ACHN (cell line): ENCODE results near the gene TOMM34.

Source experiments
- DNase-seq: peaks from one replicate; pipeline ENCODE4 v3.0.0-alpha.2; 2015
- in situ Hi-C: cut with HindIII; loops from 2 replicates; pipeline ENCODE4 v1.10.0; 2017; ENCODE audit warnings: low sequenced_read_pairs, low pct_ligation_motif_present, low pct_unique_long_range_greater_than_20kb

TOMM34 gene

DNA sequence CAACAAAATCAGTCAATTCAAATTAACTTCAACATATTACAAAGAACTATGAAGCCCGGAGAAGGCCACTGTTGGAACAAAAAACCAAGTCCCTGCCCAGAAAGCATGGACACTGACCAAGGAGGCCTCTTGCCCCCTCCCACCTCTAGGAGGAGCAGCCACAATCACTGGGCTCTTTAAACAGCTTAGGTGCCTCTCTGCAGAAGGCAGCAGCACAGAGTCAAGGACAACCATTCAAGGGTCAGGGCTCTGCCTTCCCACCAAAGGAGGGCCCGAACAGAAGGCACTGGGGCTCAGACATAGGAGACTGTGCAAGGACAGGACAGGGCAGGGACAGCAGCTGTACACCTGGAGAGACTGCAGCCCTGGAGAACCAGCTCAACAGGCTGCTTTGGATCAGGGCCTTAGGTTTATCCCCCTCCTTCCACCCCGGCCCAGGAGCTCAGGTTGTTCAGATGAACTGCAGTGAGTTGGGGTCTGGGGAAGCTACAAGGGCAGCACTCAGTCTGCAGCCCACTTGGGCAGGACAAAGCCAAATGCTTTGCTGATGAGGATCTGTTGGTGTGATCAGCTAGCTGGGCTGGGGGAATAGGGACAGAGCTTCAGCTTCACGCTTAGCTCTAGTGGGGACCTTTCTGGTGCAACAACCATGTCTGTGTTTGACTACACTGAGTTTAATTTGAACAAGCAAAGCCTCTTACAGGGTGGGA lies 17.8 kb downstream of the TOMM34 start:
- no peak for DNase-seq
- in situ Hi-C loops = no loop called here

DNA sequence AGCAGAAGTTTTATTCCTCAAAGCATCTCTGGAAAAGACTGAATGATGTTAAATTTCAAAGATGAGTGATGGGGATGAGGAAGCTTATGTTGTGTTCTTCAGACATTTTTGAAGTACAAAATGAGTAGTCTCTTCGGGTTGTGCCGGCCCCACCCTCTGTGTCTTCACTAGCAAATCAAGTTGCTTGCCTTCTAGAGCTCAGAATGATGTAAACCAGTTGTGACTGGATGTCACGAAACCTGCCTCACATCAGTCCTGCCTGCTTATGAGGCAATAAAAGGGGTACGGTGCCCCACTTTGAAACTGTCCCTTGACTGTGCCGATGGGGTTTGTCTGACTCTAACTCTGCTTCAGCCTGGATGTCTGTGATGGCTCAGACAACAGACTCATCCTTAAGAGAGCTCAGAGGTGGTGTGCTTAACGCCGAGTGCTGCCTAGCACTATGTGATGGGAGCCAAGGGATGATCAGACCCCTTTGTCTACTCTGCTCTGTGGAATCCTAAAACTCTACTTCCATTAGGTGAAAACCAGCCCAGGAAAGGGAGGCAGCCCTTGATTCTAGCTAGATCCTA lies 19.0 kb downstream of the TOMM34 start:
- in situ Hi-C loops = no loop called here
- DNase-seq = no peak

DNA sequence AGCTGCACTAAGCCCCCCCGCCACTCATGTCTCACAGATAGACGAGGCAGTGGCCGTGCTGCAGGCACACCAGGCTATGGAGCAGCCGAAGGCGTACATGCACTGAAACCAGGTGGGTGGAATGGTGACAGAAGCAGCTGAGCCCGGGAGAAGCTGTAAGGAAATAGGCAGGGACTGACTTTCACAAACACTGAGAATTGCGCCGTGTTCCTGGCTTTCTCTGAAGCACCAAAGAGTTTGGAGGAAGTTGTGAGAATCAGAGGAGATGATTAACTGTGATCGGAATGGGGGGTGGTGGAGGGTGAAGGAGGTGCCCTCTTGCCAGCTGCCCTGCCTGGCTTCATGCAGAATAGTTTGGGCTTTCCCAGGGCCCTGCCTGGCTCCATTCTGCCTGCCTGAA lies 21.6 kb downstream of the TOMM34 start:
- DNase-seq = no peak

DNA sequence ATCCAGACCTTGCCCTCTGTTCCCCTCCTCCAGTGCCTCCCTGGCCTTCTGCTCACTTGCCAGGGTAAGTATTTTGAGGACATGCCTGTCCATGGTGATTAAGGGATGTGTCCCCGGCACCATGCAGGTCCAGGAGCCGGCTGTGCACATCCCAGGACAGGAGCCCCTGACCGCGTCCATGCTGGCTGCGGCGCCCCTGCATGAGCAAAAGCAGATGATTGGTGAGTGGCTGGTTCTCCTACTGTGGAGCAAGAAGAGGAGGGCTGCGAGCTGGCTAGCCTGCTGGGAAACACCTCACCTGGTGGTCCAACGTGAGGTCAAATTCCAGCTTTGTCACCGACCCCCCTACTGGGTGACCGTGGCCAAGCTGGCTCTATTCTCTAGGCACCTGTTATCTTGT lies 23.7 kb downstream of the TOMM34 start:
- in situ Hi-C loops = no loop called here
- DNase-seq = no peak

More for the DNA sequence above, 21.6 kb downstream of the TOMM34 start:
- in situ Hi-C loops = no loop called here

DNA sequence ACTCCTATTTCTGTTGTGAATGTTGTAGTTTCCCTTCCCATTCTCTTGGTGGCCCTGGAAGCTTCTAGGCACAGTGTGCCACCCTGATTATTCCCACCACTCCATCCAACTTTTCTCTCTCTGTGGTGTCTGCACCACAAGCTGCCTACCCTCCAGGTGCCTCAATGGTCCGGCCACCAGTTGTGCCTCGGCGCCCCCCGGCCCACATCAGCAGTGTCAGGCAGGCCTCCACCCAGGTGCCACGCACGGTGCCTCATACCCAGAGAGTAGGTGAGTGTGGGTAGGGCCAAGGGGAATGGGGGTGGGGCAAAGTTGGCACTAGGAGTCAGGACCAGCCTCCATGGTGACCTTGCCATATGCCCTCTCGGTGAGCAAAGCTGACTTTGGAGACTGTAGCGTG lies 27.3 kb downstream of the TOMM34 start:
- DNase-seq = no peak
- in situ Hi-C loops = no loop called here

DNA sequence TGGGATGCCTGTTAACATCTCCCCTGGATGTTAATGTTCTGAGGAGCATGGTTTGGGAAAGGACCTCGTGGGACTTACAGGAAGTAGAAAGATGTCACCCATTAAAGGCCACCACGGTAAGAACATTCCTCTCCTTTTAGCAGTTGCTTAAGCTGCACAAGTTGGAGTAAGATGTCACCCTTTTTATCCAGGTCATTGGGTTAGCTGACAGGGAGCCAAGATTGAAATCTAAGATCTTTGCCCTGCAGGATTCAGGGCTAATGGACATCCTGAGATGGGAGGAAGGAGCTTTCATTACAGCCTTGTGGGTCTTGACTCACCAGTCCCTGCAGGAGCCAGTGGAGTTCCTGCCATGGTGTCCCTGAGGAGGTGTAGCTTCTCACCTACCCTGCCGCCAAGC lies 28.3 kb downstream of the TOMM34 start:
- in situ Hi-C loops = no loop called here
- no peak for DNase-seq

DNA sequence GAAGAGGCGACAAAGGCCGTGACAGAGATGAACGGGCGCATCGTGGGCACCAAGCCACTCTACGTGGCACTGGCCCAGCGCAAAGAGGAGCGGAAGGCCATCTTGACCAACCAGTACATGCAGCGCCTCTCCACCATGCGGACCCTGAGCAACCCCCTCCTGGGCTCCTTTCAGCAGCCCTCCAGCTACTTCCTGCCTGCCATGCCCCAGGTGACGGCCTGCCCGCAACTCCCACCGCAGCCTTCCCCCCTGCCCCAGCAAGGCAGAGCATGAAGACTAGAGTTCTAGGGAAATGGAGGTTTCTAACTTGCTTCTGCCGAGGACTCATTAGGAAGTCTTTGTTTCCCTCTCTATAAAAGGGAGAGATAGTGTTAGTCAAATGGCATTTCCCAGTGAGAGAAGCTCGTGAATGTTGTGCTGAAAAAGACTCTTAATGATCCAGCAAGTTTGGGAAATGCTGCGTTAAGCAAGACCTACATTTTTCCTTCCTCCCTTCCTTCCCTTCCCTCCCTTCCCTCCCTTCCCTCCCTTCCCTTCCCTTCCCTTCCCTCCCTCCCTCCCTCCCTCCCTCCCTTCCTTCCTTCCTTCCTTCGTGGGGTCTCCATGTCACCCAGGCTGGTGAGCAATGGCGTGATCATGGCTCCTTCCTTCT lies 29.6 kb downstream of the TOMM34 start:
- no peak for DNase-seq
- in situ Hi-C loops = no loop called here

DNA sequence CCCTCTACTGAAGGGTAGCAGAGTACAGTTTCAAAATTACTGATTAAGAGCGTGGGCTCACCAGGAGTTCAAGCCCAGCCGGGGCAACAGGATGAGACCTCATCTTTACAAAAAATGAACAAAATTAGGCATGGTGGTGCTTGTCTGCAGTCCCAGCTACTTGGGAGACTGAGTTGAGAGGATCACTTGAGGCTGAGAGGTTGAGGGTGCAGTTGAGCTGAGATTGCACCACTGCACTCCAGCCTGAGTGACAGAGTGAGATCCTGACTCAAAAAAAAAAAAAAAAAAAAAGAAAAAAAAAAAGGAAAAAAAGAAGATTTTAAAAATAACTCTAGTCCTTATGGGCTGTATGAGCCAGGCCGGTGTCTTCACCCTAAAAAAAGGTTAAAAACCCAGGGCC lies 31.6 kb downstream of the TOMM34 start:
- in situ Hi-C loops = no loop called here
- DNase-seq = no peak

DNA sequence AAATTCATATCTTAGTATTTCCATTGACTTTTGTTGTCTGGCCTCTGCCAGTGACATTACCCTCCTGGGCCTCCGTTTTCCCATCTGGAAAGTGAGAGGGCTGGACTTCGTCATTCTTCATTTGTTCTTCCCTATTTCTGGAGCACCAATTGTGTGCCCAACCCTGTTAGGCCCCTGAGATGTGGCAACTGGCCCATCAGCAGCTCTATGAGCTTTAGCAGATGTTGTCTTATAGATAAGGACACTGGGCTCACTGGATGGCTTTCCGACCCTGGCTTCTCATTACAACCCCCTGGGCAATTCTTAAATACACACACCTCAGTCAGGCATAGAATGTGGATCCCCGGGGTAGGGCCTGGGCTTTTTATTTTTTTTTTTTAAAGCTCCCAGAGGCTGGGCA lies 35.7 kb downstream of the TOMM34 start:
- no peak for DNase-seq
- in situ Hi-C loops = no loop called here

DNA sequence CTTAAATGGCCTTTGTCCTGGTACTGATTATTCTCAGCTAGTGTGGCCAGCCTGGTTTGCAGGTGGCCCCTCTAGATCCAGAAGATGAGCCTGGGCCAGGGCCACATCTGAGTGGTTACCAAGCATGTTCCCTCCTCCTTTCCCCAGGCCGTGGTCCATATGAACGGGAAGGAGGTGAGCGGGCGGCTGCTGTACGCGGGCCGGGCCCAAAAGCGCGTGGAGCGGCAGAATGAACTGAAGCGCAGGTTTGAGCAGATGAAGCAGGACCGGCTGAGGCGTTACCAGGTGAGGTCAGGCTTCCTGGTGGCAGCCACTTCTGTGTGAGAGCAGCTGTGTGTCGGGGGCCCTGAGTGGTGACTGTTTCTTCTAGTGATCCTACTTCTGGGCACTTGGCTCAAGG lies 38.8 kb downstream of the TOMM34 start:
- no peak for DNase-seq
- in situ Hi-C loops = no loop called here

DNA sequence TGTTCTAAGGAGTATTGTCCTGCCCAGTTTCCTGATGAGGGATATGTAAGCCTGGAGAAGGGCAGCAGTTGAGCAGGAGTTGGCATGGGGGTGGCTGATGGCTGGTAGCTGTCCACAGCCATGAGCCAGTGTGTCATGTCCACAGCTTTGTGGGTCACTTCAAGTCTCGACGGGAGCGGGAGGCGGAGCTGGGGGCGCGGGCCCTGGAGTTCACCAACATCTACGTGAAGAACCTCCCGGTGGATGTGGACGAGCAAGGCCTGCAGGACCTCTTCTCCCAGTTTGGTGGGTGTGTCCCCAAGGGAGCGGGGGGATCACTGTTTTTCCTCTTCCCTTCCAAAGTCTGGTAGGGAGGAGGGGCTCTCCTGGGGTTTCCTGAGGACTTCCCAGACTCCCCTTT lies 41.4 kb downstream of the TOMM34 start:
- DNase-seq = no peak
- in situ Hi-C loops = no loop called here

DNA sequence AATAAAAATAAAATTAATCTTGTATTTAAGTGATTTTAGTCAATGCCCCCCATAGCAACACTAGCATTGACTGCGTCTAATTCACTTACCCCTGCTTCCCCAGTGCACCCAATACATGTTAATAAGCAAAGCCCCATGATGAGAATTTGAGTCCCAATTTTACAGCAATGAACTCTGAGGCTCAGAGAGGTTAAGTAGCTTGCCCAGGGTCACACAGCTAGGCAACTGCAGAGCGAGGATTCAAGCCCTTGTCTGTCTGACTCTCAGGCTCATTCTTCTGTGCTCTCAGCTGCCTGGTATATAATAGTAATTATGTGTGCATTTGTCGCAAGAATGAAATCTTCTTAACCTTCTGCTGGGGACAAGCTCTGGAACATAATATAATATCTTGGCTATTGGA lies 41.9 kb downstream of the TOMM34 start:
- no peak for DNase-seq
- in situ Hi-C loops = no loop called here

DNA sequence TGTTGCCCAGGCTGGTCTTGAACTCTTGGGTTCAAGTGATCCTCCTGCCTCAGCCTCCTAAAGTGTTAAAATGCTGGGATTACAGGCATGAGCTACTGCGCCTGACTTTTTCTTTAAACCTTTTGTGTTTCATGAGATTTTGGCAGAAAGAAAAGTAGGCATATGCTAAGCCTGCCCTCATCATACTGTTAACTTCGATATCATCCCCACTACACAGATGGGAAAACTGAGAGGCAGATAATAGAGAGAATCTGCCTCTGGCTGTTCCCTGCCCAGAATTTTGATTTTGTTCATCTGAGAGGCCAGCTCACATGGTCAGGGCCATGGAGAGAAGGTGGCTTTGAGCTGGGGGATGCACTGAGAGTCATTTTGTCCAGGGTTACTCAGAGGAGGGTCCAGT lies 42.8 kb downstream of the TOMM34 start:
- in situ Hi-C loops = no loop called here
- DNase-seq = no peak

DNA sequence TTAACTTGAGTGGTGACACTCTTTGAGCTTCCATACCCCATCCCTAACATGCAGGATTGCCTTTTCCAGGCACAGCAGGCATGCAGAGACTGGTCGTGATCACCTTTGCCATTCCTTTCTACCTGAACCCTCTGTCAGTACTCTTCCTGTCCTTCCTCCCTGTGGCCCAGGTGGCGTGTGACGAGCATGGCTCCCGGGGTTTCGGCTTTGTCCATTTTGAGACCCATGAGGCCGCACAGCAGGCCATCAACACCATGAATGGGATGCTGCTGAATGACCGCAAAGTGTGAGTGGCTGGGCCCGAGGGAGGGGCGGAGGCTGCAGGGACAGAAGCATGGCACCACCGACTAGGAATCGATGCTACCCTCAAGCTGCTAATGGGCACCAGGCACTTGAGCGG lies 43.6 kb downstream of the TOMM34 start:
- no peak for DNase-seq
- in situ Hi-C loops = no loop called here

DNA sequence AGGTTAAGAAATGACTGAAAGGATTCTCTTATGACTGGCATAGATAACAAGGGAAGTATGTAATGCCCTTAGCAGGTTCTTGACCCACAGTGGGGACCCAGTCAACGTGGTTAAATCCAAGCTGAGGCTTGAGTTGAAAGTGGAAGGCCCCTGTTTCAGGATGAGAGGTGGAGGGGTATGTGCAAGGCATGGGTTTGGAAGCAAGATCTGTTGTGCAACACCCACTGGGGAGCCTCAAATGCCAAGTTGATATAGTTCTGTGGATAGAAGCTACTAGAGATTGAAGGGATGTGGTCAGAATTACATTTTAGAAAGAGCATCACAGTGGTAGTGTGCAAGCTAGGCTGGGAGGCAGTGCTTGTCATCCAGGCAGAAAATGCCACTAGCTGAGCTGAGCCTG lies 45.3 kb downstream of the TOMM34 start:
- no peak for DNase-seq
- in situ Hi-C loops = no loop called here

DNA sequence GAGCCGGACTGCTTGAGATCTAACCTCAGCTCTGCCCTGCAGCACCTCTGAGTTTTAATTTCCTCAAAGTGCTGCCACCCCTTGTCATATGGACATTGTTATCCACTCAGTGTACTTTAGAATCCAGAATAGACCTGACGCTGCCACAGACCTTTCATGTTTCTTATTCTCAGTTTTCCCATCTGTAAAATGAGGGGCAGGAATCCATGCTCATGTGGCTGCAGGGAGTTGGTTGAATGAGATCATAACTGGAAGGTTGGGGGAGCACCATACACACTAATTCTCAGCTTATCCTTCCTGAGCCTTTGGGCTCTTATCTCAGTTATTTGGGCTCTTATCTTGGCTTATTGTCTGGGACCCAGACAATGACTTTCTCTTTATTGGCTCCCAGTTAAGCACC lies 48.0 kb downstream of the TOMM34 start:
- DNase-seq = no peak
- in situ Hi-C loops = no loop called here

DNA sequence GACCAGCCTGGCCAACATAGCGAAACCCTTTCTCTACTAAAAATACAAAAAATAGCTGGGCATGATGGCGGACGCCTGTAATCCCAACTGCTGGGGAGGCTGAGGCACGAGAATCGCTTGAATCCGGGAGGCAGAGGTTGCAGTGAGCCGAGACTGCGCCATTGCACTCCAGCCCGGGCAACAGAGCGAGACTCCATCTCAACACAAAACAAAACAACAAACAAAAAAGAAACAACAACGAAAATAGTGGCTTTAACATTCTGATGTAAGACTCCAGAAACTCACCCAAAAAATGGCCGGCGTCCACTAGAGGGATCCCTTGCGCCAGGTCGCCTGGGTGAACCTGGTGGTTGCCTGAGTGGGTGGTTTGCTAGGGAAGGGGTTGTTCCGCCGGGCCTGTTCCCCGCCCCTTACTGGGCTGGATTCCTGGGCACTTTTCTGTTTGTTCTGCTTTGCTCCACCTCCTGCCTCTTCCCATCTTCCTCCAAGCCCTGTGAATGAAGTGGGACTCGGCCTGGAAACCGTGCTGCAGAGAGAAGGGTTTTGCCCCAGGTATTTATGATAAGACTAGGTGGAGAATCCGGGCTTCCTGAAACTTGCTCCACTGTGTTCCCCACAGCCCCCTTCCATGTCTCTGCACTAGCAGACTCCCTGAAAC lies 48.8 kb downstream of the TOMM34 start:
- DNase-seq = peak; percentile 75
- in situ Hi-C loops = no loop called here

DNA sequence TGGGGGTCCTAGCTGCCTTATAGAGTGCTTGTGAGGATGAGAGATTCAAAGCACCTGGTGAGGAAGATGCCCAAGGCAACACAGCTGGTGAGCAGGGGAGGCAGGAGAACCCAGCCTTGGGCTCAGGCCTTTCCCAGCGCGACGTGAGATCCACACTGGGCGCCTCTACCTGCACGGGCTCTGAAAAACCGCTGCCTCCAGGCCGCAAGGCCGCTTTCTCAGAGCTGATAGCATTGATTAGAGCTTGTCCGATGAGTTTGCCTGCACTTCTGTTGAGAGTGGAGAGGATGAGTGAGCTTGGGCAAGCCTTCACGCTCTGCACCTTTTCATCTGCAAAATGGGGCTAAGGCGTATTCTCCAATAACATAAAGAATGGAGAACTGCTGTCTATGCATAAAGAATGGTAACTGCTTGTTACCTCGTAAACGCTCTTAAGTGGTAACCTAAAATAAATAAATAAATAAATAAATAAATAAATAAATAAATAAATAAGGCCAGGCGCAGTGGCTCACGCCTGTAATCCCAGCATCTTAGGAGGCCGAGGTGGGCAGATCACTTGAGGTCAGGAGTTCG lies 49.4 kb downstream of the TOMM34 start:
- in situ Hi-C loops = no loop called here
- DNase-seq = no peak

DNA sequence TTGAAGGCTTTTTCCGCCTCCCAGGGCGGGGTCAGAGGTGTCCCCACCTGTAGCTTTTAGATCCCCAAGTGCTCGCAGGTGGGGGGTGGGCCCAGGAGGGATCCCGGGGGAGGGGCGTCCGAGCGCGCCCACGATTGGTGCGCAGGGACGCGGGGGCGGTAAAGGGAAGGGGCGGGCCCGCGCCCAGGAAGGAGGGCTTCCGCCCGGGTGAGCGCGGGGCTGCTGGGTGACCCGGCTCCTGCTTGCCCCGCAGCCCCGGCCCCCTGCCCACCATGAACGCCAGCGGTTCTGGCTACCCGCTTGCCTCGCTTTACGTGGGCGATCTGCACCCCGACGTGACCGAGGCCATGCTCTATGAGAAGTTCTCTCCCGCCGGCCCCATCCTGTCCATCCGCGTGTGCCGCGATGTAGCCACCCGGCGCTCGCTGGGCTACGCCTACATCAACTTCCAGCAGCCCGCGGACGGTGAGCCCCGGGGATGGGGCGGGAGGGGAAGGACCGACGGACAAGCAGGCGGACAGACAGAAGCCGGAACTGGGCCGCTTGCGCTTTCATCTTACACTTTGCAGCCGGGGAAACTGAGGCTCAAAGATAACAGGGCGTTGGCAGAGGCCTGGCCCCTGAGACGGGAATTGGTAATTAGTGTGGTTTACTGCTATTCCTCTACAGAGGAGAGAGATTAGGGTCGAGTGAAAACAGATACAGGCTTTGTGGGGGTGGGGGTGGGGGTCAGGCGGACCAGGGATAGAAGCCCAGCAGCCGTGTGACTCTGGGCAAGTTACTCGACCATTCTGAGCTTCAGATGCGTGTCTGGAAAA lies 50.1 kb downstream of the TOMM34 start, which contains the start of gene PABPC1L:
Gene PABPC1L, plus strand, starts transcription at position 189 of the 818 bp plus-strand sequence. Its CDS starts 84 bp downstream, at position 273.
- in situ Hi-C loops = no loop called here
- DNase-seq = peak; percentile 67
